HG03103 (cell line): ENCODE measurements around the gene ABCB8.
"Not testable (repeated sequence)": the region's sequence is repeated elsewhere in the genome, so short reads cannot be mapped to it uniquely, and the experiment has no call there.

ENCODE experiments used
- ATAC-seq: cut with Tn5 transposase; IDR thresholded peaks from one replicate; pipeline ENCODE4 v1.9.1; 2021; ENCODE audit warnings: low read depth; ENCODE audit not compliant: unreplicated experiment

Gene ABCB8

DNA sequence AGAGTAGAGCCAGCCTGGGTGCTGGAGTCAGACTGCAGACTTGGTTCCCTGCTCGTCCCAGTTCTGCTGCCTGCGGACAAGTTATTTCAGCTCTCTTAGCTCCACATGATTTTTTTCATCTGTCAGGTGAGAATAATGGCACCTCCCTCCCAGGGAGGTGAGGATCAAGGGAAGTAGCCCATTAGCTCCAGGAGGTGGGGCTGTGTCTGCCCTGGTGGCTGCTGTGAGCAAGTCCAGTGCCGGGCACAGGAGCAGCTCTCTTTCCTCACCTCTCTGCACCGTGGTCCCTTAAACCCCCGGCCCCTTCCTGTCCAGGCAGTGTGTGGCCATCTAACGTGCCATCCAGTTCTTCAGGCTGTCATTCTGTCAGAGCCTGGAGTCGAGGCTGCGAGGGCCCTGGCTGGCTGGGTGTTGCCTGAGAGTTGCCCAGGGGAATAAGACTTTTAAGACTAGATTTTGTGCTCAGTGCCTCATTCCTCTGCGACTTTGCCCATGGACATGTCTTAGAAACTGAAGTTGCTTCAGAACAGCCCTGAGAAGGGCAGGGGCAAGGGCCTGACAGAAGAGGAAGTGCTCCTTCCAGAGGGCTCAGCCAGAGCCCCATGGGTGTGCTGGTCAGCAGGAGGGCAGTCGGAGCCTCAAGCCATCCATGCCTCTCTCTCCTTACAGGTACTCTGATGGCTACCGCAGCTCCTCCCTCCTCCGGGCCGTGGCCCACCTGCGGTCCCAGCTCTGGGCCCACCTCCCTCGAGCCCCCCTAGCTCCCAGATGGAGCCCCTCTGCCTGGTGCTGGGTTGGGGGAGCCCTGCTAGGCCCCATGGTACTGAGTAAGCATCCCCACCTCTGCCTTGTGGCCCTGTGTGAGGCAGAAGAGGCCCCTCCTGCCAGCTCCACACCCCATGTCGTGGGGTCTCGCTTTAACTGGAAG is 5.0 kb downstream of the ABCB8 start:
- no peak for ATAC-seq

DNA sequence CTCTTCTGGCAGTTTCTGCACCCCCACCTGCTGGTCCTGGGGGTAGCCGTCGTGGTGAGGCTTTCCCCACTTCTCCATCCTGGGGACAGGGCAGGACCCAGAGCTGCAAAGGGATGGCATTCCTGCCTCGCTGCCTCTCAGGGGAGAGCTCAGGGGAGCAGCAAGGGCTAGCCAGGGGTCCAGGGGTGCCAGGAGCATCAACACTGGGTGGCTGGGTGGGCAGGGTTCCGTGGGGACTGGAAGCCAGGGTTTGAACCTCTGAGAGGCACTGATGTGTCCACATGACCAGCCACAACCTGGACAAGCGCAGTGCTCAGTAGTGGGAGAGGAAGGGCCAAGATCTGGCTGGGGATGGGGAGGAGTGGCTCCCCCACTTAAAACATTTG is 5.6 kb downstream of the ABCB8 start:
- no peak for ATAC-seq

DNA sequence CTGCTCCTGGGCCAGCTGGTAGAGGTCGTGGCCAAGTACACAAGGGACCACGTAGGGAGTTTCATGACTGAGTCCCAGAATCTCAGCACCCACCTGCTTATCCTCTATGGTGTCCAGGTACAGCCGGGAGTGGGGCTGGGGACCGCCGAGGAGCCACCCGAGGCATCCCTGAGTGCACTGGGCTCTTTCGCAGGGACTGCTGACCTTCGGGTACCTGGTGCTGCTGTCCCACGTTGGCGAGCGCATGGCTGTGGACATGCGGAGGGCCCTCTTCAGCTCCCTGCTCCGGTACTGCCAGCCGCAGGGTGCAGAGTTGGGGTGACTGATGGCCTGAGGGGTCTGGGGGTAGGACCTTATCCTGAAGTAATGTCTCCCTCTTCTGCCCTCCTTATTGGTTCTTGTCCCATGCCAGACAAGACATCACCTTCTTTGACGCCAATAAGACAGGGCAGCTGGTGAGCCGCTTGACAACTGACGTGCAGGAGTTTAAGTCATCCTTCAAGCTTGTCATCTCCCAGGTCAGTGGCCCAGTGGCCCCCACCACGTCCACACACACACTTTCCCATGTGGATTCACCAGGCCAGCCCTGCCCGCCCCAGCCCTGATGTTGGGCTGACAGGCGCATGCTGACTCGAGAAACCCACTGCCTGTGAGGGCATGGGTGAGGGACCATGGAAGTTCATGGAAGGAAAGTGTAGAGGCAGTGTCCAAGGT is 6.2 kb downstream of the ABCB8 start:
- no peak for ATAC-seq

DNA sequence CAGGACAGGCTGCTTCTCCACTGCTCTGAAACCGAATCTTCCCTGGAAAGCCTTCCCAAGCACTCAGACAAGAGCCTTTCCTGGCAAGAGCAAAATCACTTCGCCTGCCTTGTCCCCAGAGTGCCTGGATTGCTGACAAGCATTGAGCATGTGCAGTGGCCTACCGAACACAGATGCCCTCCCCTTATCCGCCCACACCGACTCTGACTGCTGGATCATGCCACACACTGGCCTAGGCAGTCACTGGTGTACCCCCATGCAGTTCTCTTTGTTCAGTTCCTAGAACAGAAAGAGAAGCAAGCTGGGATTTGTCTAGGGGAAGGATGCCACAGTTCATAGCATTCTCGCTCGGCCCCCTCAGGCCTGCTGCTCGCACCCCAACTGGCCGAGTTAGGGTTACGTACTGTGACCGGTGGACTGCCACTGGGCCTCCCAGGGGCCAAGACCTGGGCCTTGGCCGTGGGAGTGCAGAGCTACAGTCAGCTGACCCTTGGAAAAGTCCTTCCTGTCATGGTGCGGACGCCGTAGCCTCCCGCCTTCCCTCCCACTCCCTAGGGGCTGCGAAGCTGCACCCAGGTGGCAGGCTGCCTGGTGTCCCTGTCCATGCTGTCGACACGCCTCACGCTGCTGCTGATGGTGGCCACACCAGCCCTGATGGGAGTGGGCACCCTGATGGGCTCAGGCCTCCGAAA is 6.9 kb downstream of the ABCB8 start:
- ATAC-seq, result no peak

DNA sequence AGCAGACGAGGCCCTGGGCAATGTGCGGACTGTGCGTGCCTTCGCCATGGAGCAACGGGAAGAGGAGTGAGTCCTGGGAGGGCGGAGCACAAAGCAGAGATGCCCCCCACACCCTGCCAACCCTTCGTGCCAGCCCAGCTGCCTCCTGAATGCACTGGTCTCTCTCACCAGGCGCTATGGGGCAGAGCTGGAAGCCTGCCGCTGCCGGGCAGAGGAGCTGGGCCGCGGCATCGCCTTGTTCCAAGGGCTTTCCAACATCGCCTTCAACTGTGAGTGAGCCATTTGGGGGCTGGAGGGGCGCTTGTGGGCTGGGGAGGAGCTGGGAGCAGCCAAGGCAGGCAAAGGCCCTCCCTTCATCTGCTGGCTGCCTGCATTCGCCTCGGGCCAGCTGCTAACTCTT is 7.7 kb downstream of the ABCB8 start:
- no peak for ATAC-seq

DNA sequence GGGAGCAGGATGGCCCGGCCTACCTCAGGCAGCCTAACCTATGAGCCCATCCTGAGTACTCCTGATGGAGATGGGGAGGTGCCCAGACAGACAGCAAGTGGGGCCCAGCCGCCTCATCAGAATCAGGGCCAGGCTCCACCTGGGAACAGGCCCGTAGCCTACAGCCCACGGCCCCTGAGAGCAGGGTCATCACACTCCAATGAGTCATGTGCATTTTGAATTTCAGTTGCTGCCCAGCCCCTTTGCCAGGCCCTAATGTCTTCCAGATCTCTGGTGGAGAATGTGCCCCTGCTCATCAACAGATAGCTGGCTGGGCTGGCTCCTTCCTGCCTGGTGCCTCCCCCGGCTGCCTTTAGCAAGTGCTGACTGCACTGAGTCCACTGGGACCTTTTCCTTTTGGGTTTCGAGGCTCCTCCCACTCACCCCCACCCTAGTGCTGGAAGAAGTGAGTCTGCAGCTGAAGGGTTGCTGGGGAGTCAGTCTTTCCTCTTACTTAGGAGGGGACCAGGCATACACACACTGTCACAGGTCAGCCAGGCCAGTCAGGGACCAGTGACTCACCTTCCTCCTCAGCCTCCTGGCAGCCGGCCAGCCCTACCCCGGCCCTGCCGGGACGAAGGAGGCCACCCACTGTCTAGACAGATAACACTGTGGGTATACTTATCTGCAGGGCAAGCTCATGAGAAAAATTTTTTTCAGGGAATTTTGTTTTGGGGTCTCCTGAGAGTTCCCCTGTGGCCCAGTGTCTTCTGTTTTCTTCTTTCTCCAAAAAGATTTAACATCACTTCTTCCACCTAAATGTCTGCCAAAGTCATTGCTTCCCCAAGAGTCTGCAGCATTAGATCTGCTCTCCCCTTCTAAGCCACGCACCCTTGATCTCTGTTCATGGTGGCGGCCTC is 10.9 kb downstream of the ABCB8 start:
- ATAC-seq, result no peak

DNA sequence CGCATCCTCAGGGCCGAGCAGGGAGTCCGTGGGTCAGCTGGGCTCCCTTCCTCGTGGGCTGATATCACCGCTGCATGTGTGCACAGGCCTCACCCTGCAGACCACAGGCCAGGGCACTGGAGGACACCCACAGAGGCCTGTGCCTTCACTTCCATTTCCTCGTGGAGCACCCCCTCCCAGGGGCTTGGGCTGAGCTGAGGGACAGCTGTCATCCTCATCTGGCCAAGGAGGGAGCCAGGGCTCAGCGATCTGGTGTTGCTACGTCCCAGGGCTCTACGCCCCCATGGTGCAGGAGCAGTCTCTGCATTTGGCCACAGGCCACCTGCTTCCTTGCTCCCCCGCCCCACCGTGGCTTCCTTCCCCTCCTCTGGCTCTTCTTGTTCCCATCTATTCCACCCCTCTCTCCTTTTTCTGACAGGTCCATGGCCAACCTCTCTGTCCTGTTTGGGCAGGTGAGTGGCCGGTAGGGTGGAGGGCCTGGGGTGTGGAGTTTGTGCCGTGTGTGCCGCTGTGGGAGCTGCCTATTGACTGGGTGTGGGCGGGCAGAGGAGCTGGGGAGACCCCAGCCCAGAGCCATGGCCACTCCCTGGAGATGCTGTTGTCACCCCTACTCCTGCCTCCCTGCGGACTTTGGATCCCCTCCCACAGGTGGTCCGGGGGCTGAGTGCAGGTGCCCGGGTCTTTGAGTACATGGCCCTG is 11.7 kb downstream of the ABCB8 start:
- ATAC-seq, result no peak

DNA sequence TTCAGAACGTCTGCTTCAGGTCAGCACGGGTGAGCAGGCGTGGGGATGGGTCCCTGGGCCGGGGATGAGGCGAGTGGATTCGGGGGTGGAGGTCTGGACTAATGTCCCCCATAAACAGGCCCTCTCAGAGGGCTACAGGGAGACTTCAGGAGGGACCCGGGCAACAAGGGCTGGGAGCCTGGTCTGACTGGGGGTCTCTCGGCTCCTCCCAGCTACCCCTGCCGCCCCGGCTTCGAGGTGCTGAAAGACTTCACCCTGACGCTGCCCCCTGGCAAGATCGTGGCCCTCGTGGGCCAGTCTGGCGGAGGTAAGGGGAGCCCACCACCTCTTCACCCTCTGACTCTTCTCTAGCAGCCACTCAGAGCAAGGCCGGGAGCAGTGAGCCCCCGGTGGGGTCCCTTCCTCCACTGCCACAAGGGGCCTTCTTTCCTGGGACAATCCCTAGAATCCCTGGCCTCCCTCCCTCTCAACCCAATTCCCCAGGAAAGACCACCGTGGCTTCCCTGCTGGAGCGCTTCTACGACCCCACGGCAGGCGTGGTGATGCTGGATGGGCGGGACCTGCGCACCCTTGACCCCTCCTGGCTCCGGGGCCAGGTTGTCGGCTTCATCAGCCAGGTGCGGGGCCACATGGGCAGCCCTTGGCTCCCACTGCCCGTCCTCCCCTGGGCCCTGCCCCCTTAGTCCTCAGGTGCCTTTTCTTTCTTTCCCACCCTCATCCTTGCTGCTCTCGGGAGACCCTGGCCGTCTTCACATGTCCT is 12.5 kb downstream of the ABCB8 start:
- ATAC-seq, result no peak

DNA sequence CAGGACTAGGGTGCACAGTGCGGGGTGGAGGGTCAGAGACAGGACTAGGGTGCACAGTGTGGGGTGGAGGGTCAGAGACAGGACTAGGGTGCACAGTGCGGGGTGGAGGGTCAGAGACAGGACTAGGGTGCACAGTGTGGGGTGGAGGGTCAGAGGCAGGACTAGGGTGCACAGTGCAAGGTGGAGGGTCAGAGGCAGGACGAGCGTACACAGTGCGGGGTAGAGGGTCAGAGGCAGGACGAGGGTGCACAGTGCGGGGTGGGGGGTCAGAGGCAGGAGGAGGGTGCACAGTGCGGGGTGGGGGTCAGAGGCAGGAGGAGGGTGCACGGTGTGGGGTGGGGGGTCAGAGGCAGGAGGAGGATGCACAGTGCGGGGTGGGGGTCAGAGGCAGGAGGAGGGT is 15.2 kb downstream of the ABCB8 start:
- not testable (repeated sequence) for ATAC-seq

DNA sequence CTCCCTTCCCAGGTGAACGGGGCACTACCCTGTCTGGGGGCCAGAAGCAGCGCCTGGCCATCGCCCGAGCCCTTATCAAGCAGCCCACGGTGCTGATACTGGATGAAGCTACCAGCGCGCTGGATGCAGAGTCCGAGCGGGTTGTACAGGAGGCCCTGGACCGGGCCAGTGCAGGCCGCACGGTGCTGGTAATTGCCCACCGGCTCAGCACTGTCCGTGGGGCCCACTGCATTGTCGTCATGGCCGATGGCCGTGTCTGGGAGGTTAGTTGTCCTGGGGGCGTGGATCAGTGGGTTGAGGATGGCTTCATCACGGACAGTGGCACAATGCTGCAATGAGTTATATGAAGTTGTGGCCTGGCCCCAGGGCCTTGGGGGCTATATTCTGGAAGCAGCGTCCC is 15.7 kb downstream of the ABCB8 start:
- ATAC-seq, result no peak

DNA sequence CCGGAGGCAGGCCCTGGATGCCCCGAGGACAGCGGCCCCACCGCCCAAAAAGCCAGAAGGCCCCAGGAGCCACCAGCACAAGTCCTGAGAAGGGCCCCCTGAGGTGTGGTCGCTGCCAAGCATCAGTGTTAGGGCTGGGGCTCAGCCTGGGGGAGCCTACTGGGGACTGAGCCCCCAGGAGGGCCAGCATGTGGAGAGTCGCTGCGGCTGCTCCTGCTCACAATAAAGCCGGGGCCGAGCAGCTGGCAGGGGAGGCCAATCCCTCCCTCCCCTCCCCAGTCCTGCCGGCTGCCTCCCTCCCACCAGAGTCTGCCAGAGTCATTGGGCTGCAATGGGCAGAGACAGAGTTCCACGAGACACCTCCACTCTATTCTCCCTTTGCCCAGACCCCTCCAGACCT is 17.0 kb downstream of the ABCB8 start:
- ATAC-seq, result no peak

DNA sequence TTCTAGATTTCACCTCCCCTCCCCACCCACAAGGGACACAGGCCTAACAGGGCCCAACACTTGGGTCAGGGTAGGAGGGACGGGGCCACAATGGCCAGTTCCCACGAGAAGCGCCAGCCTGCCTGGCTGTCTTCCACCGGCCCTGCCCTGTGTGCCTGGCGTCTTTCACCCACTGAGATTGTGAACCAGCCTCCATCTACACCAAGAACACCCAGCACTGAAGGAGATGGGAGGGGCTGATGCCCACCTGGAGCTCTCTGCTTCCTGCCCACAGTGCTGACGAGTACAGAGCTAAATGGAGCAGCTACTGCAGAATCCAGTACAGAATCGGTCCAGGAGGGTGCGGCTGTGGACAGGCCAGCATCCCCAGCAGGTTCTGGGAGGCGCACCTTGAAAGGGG is 17.7 kb downstream of the ABCB8 start:
- no peak for ATAC-seq

DNA sequence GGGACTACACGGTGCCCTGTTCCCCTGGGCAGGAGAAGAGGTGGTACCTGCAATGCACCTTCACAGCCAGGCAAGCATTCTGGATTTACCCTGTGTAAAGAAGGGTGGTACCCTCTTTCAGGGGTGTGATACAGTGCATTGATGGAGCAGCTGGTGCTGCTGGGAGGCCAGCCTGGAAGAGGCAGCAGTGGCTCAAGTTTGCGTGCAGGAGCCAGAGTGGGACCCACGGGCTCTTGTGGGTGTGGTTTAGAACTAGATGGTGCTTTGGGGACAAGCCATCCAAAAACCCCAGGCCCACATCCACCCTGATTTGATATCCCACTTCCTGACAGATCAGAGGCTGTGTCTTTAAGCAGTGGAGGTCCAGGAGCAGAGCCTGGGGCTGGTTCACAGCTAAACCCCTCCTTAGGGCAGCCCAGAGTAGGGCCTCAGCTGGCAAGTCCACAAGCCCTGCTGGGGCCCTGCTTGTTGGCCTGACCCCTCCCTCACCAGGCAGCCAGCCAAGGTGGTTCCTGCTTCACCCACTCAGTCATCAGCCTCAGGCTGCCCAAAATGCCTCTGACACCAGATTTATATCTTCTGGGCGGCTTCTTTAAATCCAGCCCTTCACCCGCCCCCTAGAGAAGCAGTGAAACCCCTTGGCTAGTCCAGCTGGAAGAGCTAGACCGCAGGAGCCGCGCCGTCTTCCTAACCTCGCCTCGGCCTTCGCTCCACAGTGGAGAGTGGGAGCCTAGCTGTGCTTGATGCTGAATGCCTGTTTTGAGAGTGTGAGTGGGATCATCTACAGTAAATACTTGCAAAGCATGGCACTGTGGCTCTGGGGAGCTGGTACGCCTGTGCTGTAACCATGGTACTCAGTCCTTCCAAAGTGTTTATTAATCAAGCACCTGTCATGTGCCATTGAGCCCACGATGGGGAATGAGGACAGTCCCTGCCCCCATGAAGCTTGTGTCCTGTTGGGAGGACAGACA is 18.6 kb downstream of the ABCB8 start:
- no peak for ATAC-seq

DNA sequence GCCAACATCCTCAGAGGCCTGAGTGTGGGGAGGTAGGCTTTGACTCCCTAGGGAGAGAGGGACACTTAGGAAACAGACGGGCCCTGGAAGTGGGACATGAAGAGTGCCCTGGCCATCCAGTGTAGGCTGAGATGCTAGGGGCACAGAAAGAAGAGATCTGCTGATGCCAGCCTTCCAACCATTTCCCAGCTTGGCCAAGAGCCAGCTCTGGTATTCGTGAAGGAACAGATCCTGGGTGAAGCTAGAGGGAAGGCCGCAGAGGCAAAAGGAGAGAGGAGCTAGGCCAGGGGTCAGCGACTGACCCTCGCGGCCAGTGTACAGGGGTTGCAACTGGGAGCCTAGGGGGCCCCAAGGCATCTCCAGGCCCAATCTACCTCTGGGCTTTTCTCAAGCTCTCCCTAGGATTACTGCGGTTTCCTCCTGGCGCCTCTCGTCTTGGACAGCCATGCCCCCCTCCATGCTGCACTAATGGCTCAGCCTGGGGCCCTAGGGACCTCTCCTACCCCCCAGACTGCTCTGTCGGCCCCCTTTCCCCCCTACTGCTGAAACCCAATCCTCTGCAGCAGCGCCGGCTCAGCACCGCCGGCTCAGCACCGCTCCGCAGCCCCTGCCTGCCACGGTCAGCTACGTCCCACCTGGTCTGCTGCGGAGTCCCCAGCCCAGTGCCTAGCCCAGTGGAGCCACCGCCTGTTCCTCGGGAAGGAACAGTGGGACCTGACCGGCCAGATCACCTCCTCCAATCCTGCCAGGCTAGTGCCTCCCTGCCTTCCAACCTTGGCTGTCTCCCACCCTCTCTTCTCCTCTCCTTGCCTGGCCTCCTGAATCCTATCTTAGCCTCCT is 19.9 kb downstream of the ABCB8 start, which contains the start of gene ASIC3:
Gene ASIC3, plus strand, starts transcription at position 556 of the 840 bp plus-strand sequence. CDS start 355 bp downstream, outside the sequence.
- no peak for ATAC-seq

DNA sequence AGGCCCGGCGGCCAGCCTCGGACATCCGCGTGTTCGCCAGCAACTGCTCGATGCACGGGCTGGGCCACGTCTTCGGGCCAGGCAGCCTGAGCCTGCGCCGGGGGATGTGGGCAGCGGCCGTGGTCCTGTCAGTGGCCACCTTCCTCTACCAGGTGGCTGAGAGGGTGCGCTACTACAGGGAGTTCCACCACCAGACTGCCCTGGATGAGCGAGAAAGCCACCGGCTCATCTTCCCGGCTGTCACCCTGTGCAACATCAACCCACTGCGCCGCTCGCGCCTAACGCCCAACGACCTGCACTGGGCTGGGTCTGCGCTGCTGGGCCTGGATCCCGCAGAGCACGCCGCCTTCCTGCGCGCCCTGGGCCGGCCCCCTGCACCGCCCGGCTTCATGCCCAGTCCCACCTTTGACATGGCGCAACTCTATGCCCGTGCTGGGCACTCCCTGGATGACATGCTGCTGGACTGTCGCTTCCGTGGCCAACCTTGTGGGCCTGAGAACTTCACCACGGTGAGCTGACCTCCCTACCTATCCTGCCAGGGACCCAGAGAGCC is 20.7 kb downstream of the ABCB8 start:
- ATAC-seq, result no peak

DNA sequence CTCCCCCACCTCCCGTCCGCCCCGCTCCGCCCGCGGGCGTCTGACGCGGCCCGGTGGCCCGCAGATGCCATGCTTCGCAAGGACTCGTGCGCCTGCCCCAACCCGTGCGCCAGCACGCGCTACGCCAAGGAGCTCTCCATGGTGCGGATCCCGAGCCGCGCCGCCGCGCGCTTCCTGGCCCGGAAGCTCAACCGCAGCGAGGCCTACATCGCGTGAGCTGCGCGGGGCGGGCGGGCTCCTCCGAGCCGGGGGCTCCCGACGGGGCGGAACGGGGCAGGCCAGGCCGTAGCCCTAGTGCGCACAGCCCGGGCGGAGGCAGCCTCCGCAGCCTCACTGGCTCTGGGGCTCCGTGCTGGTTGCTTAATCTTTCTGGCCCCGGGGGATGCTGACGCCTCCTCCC is 22.9 kb downstream of the ABCB8 start:
- ATAC-seq, result no peak

DNA sequence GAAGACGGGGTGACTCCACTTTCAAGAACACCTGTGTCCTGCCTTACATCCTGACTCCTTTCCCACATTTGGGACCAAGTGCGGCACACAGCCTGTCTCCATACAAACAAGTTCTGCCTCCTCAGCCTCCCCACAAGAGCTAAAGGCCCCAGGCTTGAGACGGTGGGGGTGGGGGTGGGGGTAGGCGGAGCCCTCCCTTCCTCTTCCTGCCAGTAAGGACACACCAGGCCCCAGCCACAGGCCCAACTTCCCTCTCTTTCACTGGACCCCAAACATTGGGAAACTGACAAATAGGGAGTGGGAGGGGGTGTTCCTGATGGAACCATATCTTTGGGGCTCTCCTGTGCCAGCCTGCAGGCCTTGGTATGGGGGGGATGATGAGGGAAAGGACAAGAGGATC is 24.8 kb downstream of the ABCB8 start:
- ATAC-seq, result no peak
